BE2C (cell line): ENCODE measurements around the gene TBXAS1.
"Not testable (repeated sequence)": the region's sequence is repeated elsewhere in the genome, so short reads cannot be mapped to it uniquely, and the experiment has no call there.

ENCODE experiments used
- DNase-seq: peaks from one replicate; pipeline ENCODE4 v3.0.0-alpha.2; 2020
- H3K27me3 ChIP-seq: fragments of 250-450 bp; sonication (Bioruptor Pico); 2 replicates; pipeline ENCODE4 v1.5.1; 2020; ENCODE audit warnings: mild to moderate bottlenecking
- H3K36me3 ChIP-seq: fragments of 250-450 bp; sonication (Bioruptor Pico); 2 replicates; pipeline ENCODE4 v1.5.1; 2020; ENCODE audit warnings: mild to moderate bottlenecking
- H3K4me1 ChIP-seq: fragments of 250-450 bp; sonication (Bioruptor Pico); 2 replicates; pipeline ENCODE4 v1.5.1; 2020
- H3K4me3 ChIP-seq: 2 replicates; pipeline ENCODE4 v1.5.1; 2011; ENCODE audit warnings: low read depth, low read length
- H3K9me3 ChIP-seq: fragments of 250-450 bp; sonication (Bioruptor Pico); 2 replicates; pipeline ENCODE4 v1.5.1; 2020
- CTCF ChIP-seq: IDR thresholded peaks from 2 replicates; pipeline ENCODE4 v1.5.1; 2012; ENCODE audit warnings: mild to moderate bottlenecking, low read depth, low read length

The TBXAS1 gene

GRCh38 chr7:139840776-139841175, 11.7 kb downstream of the TBXAS1 start:
- peaks cover 3% of the 10 kb centered on the region; the same call in 1 of the 2 replicates for H3K27me3 ChIP-seq
- TF ChIP-seq CTCF: no peak
- no peaks in the 10 kb centered on the region for H3K4me1 ChIP-seq
- no peak overlapping the region for H3K4me3 ChIP-seq
- H3K9me3 ChIP-seq: no peaks in the 10 kb centered on the region
- H3K36me3 ChIP-seq: no peaks in the 10 kb centered on the region
- DNase-seq: no peak

- Histone ChIP-seq H3K4me1 (no peaks in the 10 kb centered on the region), H3K27me3 (peaks cover 3% of the 10 kb centered on the region; the same call in 1 of the 2 replicates), H3K4me3 (no peak overlapping the region), H3K9me3 (no peaks in the 10 kb centered on the region), H3K36me3 (no peaks in the 10 kb centered on the region)
- DNase-seq: no peak
- TF ChIP-seq CTCF: no peak
Measured at GRCh38 chr7:139842401-139843210, 13.5 kb downstream of the TBXAS1 start.

GRCh38 chr7:139843211-139843537, 14.1 kb downstream of the TBXAS1 start:
- H3K9me3 ChIP-seq, H3K4me1 ChIP-seq: not testable (repeated sequence)

GRCh38 chr7:139844779-139845442, 15.8 kb downstream of the TBXAS1 start:
- no peak for TF ChIP-seq CTCF

More at GRCh38 chr7:139843211-139843537, 14.1 kb downstream of the TBXAS1 start:
- not testable (repeated sequence) for H3K36me3 ChIP-seq, H3K27me3 ChIP-seq, DNase-seq, H3K4me3 ChIP-seq

GRCh38 chr7:139845443-139845805, 16.4 kb downstream of the TBXAS1 start:
- Histone ChIP-seq H3K4me1 (no peaks in the 10 kb centered on the region), H3K27me3 (no peaks in the 10 kb centered on the region), H3K36me3 (no peaks in the 10 kb centered on the region), H3K4me3 (no peak overlapping the region), H3K9me3 (no peaks in the 10 kb centered on the region; the same call in 1 of the 2 replicates)
- TF ChIP-seq CTCF: no peak
- DNase-seq: no peak

More at GRCh38 chr7:139844779-139845442, 15.8 kb downstream of the TBXAS1 start:
- no peaks in the 10 kb centered on the region; the same call in 1 of the 2 replicates for H3K9me3 ChIP-seq
- H3K36me3 ChIP-seq: no peaks in the 10 kb centered on the region
- H3K27me3 ChIP-seq: no peaks in the 10 kb centered on the region
- H3K4me3 ChIP-seq: no peak overlapping the region
- H3K4me1 ChIP-seq: no peaks in the 10 kb centered on the region
- DNase-seq: no peak

- no peaks in the 10 kb centered on the region for H3K27me3 ChIP-seq
- DNase-seq: no peak
- H3K36me3 ChIP-seq: no peaks in the 10 kb centered on the region
- no peaks in the 10 kb centered on the region; the same call in 1 of the 2 replicates for H3K9me3 ChIP-seq
- H3K4me3 ChIP-seq: no peak overlapping the region
- TF ChIP-seq CTCF: no peak
- no peaks in the 10 kb centered on the region for H3K4me1 ChIP-seq
Measured at GRCh38 chr7:139846297-139846696, 17.2 kb downstream of the TBXAS1 start.
